NAMALWA (cell line): ENCODE measurements around the gene MRPS27.
"Not testable (repeated sequence)": the region's sequence is repeated elsewhere in the genome, so short reads cannot be mapped to it uniquely, and the experiment has no call there.

Experiments used
- DNase-seq: peaks from one replicate; pipeline ENCODE4 v3.0.0-alpha.2; 2015; ENCODE audit warnings: low spot score

The MRPS27 gene

DNA sequence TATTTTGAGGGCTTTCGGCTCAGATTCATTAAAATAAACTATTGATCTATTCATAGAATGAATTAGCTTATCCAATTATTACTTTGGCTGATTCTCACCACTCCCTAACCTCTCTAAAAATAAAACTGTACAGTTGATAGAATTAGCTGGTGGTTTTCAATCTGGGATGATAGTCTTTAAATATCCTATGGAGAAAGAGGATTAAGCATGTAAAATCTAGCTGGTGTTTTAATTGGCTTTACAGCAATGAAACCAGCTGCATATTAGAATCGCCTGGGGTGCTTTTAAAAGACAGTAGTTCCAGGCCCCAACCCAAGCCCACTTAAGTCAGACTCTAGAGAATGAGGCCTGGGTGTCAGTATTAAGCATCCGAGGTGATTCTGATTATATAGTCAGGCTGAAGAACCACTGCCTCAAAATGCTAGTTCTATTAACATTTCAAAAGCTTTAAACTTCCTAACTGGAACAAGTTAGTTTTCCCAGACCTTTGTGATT lies 117.7 kb downstream of the MRPS27 start:
- DNase-seq = no peak

- no peak for DNase-seq
These were observed 120.4 kb downstream of the MRPS27 start for GRCh38 chr5:72199681-72200080.

DNA sequence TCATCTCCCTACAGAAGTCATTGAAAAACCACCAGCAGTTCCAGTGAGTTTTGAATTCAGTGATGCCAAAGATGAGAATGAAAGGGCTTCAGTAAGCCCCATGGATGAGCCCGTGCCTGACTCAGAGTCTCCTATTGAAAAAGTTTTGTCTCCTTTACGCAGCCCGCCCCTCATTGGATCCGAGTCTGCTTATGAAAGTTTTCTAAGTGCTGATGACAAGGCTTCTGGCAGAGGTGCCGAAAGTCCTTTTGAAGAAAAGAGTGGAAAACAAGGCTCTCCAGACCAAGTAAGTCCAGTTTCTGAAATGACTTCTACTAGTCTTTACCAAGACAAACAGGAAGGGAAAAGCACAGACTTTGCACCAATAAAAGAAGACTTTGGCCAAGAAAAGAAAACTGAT lies 122.6 kb downstream of the MRPS27 start:
- no peak for DNase-seq

DNA sequence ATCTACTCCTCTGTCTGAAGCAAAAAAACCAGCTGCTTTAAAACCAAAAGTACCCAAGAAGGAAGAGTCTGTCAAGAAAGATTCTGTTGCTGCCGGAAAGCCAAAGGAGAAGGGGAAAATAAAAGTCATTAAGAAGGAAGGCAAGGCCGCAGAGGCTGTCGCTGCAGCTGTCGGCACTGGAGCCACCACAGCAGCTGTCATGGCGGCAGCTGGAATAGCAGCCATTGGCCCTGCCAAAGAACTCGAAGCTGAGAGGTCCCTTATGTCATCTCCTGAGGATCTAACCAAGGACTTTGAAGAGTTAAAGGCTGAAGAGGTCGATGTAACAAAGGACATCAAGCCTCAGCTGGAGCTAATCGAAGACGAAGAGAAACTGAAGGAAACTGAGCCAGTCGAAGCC lies 124.5 kb downstream of the MRPS27 start:
- no peak for DNase-seq

GRCh38 chr5:72194846-72195245 lies 125.2 kb downstream of the MRPS27 start:
- DNase-seq = no peak

GRCh38 chr5:72191404-72191803 lies 128.6 kb downstream of the MRPS27 start:
- DNase-seq = no peak

GRCh38 chr5:72189146-72189545 lies 130.9 kb downstream of the MRPS27 start:
- DNase-seq = no peak

GRCh38 chr5:72188166-72188565 lies 131.9 kb downstream of the MRPS27 start:
- DNase-seq = no peak

- DNase-seq = no peak
These were observed 132.5 kb downstream of the MRPS27 start for GRCh38 chr5:72187388-72188075.

DNA sequence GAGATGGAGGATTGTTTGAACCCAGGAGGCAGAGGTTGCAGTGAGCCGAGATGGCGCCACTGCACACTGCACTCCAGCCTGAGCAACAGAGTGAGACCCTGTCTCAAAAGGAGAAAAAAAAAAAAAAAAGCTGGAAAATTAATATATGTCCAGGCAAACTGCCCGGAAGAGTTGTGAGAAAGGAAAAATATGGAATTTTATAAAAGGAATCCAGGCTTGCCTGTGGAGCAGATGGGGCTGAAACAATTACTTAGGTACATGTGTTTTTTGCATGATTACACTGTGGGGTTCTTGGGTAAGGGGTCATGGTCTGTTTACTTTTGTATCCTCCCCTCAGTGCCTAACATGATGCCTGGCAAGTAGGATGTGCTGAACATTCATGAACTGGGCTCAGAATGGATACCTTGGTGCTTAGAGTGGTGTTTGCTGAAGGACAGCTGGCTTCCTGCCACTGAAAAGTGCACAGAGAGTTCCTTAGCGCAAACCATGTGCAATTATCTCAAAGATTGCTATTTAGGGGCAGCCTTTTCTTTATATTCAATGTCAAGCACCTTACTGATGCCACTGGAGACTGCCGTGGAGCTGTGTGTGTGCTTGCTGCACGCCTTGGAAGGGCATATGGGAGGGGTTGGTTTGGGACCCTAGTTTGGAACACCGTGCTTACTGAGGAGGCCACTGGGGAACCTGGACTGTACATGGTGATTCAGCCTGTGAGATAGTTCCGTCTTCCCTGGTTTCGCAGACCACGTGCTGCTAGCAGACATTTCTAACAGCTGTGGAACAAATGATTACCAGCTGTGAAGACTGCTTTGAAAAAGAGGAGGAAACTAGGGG lies 134.3 kb downstream of the MRPS27 start:
- no peak for DNase-seq

GRCh38 chr5:72184408-72184807 lies 135.6 kb downstream of the MRPS27 start:
- no peak for DNase-seq

- DNase-seq = no peak
These were observed 136.9 kb downstream of the MRPS27 start for GRCh38 chr5:72183101-72183520.

DNA sequence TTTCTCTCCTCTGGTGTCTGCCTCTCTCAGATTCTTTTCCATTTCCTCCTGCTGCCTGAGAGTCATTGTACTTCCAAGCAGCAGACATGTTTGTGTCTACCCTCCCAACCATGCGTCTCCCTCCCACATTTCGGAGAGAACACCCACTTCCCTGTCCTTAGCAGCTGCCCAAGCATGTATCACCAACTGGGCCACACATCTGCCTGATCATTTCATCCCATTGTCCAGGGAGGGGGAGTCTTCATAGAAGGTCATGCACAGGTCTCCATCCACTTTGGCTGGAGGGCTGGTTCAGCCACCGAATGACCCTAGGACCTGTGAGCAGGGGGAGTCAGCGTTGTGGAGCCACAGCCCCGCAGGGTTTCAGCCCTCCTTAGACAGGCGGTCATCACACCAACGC lies 137.4 kb downstream of the MRPS27 start:
- no peak for DNase-seq

DNA sequence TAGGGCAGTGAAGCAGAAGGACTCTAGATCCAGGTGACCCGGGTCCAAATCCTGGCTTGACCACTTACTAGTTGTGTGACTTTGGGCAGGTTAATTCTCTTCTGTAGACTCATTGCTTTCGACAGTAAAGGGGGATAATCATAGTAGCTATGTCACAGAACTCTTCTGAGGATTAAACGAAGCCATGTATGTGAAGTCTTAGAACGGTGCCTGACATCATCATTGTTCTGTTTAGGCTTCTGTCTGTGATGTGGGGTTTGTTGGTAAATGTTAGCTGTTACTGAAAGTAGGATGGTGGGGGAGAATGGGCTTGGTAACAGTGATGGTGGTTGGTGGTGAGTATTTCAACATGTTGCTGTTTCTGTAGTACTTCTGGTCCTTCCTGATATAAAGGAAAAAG lies 139.1 kb downstream of the MRPS27 start:
- no peak for DNase-seq

DNA sequence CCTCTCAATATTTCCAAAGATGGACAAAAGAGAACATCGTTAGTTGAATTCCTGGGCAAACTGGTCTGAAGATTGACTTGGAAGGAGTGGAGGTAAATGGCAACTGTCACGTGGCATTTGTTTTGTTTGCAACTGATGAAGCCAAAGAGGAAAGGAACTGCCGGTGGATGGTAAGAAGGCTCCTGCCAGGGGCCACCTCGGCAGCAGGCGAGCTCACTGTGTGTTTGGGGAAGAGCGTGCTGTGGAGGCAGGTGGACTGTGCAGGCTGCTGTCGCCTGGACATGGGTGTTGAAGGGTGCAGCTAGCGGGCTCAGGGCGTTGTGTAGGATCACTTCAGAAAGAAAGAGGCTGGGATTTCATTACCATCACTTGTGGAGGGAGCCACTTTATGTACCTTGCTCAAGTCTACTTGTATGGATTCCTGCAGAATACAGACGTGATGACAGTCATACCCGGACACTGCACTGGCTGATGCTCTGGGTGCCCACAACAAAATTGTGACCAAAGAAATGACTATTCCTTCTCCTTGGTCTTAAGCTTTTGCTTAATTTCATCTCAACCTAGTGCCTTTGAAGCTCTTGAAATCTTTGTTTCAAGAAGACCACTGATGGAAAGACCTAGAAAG lies 140.1 kb downstream of the MRPS27 start:
- DNase-seq = no peak

DNA sequence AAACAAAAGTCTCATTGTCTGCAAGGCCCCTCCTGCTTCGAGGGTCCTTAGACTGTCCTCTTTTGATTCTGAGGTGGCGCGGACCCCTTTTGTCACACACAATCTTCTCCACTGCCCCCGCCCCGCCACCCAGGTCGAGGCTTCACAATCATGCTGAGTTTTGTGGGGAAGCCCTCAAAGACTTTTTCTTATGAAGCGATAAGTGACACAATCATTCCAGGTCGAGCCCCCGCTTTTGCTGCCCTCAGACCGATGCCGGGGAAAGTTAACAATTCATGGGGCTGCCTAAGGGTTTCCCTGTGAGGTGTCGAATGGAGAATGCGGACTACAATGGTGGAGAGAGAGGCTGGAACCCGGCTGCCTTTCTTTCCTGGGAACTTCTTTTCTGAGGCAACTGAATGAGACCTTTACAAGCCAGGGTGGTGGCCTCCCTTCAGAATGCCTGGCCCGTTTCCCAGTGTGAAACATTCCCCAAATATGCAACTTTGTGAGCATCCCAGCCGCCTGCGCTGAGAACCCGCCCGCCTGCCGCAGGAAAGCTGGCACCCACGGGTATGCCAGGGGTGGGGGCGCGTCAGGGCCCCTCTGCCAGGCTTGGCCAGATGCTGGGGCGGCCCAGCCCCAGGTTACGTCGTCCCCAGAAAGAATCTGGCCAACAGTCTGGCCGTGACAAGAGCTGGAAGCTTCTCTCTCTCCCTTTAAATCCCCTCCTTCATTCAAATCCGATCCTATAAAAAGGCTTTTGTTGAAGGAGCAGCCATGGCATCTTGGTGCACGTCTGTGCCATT lies 140.8 kb downstream of the MRPS27 start:
- DNase-seq = no peak

- DNase-seq = no peak
These were observed 142.5 kb downstream of the MRPS27 start for GRCh38 chr5:72177538-72177937.

DNA sequence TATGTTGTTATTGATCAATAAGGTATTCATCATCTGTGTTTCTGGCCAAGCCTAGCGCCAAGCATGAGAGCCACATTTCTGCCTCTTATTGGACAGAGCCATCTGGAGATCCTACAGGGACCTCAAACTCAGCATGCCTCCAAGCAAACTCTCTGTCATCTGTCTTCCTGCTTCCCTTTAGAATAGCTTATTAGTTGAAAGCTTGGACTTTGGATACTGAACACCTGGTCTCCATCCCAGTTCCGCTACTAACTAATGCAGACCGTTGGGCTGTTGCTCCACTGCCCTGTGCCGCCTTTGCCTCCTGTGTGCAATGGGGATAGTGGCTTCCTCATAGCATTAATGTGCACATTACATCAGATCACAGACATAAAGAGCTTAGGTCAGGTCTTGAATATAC lies 147.3 kb downstream of the MRPS27 start:
- no peak for DNase-seq

DNA sequence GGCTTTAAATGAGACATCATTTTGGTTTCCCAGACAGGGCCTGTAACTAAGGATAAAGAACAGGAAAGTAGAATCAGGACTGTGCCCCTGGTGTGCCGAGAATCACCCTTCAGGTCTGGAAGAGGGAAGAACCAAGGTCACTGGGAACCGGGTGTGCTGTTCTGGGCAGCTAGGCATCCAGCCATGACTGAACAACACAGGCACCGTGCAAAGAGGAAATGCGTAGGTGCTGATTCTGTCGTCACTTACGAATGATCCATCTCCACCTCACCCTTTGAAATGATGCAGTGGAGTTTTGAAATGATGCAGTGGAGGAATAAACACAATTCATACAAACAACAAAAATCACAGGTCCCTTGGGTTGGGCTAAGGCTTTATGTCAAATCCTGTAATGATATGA lies 148.4 kb downstream of the MRPS27 start:
- no peak for DNase-seq

- DNase-seq = not testable (repeated sequence)
These were observed 148.9 kb downstream of the MRPS27 start for GRCh38 chr5:72171181-72171580.

GRCh38 chr5:72170101-72170500 lies 149.9 kb downstream of the MRPS27 start:
- no peak for DNase-seq
